GM12865 (cell line): ENCODE data around the gene ITGA3.

ENCODE experiments used
- DNase-seq: peaks from one replicate; pipeline ENCODE4 v3.0.0; 2010; ENCODE audit warnings: low read depth
- H3K4me3 ChIP-seq: 2 replicates; pipeline ENCODE4 v1.5.1; 2011; ENCODE audit warnings: mild to moderate bottlenecking, low read depth, low read length, control low read depth
- CTCF ChIP-seq: IDR thresholded peaks from 2 replicates; pipeline ENCODE4 v1.5.1; 2011; ENCODE audit warnings: low read length, control low read depth, low read depth, inconsistent platforms; ENCODE audit not compliant: insufficient read depth; ENCODE audit errors: missing control alignments

The ITGA3 gene

GRCh38 chr17:50127697-50128361 lies 71.9 kb downstream of the ITGA3 start:
- TF ChIP-seq CTCF = no peak
- no peak for DNase-seq
- H3K4me3 ChIP-seq = no peak overlapping the region

GRCh38 chr17:50128441-50129352 lies 72.8 kb downstream of the ITGA3 start:
- no peak for DNase-seq
- H3K4me3 ChIP-seq = no peak overlapping the region

GRCh38 chr17:50129353-50129727 lies 73.4 kb downstream of the ITGA3 start:
- no peak for DNase-seq
- TF ChIP-seq CTCF = no peak
- H3K4me3 ChIP-seq = peak overlapping the region; percentile 23

More at GRCh38 chr17:50128441-50129352, 72.8 kb downstream of the ITGA3 start:
- TF ChIP-seq CTCF = no peak

GRCh38 chr17:50129728-50130558 lies 74.0 kb downstream of the ITGA3 start, which contains the start of gene SAMD14:
Gene SAMD14, minus strand, starts transcription at chr17:50130160. Its CDS starts 5,201 bp downstream, at chr17:50124959.
- TF ChIP-seq CTCF = no peak
- H3K4me3 ChIP-seq = peak within 1 kb of the TSS; percentile 65
- peak; percentile 60 for DNase-seq

GRCh38 chr17:50130559-50131305 lies 74.8 kb downstream of the ITGA3 start:
- TF ChIP-seq CTCF = no peak
- peak overlapping the region; percentile 65 for H3K4me3 ChIP-seq
- DNase-seq = no peak
